HTERT RPE-1 (cell line): ENCODE data around the gene NCKAP5.

Experiments
- in situ Hi-C: fragments of 300-500 bp; cut with MboI; formaldehyde crosslinking; loops from 4 replicates; pipeline ENCODE4 v1.14.3; 2020; ENCODE audit warnings: low sequenced_read_pairs

Gene NCKAP5

DNA sequence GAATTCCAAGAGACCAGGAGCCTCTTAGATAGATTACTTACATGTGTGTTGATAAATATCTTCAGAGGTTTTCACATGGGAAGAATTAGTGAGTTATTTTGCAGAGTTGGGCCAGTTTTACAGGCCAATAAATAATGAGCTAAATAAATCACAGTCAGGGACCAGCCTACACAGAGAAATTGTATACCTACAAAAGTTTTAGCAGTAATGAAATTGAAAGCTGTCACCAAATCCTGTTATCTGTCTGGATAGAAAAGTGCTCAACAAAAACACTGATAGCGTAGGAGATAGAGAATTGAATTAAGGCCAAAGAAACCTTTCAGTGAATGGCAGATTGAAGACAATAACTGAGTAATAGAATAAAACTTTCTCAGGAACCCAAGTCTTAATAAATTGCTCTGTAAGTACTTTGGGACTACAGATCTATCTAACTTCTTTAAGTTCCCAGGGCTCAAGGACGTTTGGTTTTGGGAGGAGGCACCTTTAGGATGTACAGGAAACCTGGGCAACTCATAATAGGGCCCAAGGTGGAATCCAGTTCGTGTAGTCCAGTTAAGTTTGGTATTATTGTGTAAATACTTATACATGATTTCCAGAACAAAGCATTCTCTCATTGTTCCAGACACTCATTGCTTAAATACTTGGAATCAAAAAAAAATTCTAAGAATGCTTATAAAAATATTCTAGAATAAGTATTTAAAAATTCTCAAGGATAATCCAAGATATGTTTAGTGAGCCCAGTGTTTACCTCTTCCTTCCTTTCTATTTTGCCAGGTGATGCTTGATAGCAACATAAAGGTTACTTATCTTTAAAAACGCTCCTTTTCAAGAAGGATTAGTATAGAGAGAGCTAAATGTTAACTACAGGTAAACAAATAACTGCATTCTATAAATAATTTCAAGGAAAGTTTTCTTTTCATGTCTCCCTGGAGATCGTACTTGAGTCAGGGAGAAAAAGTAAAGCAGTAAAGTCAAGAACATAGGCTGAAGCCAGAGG is 134.5 kb downstream of the NCKAP5 start:
- in situ Hi-C loops: no loop called here

DNA sequence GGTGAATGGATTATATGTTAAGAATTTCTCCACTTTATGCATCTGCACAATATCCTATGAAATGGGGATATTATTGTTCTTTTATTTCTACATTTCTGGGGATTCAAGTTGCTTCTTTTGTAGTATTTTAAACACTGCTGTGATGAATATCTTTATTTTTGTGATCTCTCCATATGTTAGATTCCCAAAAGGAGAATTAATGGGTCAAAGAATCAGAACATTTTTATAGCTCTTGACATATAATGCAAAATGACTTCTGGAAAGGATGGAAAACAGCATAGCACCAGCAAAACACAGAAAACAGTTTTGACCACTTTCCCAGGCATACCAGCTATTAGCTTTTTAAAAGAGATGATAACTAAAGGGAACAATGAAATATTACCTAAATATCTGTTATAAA is 135.5 kb downstream of the NCKAP5 start:
- in situ Hi-C loops: no loop called here

DNA sequence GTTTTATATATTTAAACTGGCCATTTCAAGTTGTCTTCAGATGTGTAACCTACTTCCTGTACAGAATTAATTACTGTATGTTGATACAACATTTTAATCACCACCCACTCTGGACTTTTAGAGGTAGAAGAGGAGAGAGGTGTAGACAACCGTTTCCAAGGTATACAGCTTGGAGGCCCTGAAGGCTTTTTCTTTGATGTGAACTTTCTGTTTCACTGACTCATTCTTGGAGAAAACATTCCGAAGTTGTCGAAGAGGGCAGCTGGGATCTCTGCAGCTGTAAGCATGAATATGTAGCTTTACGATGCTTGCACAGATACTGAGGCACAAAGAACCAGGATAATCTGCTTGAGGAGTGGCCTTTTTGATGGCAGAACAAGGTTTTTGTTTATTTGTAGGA is 137.0 kb downstream of the NCKAP5 start:
- in situ Hi-C loops: no loop called here

DNA sequence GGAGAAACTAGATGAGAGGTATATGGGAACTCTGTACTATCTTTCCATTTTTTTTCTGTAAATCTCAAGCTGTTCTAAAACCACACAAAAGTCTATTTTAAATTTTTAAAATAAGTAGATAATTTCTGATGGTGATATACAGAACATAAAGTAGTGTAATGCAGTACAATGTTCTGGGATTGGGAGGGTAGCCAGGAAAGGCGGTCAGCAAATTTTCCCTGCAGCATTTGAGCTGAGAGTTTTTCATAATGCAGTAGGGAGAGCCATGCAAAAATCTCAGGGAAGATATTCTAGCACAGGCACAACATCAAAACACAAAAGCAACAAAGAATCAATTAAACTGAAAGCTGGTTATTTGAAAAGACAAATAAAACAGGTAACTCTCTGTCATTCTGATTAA is 141.5 kb downstream of the NCKAP5 start:
- in situ Hi-C loops: no loop called here

DNA sequence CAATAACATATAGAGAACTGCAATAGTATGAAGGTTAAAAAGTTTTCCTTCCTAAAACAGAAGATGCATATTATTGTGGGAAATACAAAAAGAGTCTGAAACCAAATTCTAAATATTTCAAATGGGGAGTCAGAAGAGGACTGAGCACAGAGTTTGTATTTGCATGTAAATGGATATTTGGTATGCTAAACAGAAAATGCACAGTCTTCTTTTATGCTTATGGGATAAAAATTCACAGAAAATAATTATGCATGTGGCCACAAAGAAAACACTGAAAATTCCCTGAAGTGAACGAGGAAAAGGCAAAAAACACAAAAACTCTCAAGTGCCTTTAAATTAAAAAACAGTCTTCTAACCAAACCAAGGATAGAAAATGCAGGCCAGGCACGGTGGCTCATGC is 142.7 kb downstream of the NCKAP5 start:
- in situ Hi-C loops: no loop called here

DNA sequence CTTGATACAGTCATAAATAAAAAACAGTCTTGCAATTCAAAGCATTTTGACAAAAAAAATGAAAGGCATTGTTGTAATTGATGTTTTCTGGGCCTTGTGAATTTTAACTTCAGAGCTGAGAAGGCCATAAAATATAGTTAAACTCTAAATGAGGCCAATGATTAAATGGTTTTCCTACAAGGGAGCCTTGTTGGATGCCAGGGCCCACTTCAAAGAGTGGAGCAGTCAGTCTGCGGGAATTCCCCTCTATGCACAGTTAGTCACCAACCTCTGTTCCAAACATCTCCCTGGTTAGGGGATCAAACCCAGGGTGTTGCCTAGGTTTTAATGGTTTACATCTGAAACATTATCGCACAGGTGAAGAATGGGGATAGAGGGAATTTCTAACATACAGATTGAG is 143.4 kb downstream of the NCKAP5 start:
- in situ Hi-C loops: no loop called here

DNA sequence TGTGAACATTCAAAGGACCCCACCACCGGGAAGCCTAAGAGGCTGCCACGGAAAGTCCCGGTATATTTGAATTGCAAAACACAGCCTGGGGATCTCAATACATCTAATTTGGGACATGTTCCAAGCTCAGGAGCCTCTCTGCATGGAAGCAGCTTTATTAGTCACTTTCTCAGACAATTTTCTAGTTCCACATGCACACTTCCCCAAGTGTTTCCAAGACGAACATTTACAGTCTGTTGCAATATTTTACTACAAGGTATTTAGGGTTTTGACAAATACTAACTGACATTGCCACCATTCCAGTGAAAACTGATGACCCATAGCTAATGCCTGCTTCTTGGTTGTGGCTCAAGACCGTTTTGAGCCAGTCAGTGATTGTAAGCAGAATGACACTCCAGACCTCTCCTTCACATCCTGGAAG is 145.3 kb downstream of the NCKAP5 start:
- in situ Hi-C loops: no loop called here

DNA sequence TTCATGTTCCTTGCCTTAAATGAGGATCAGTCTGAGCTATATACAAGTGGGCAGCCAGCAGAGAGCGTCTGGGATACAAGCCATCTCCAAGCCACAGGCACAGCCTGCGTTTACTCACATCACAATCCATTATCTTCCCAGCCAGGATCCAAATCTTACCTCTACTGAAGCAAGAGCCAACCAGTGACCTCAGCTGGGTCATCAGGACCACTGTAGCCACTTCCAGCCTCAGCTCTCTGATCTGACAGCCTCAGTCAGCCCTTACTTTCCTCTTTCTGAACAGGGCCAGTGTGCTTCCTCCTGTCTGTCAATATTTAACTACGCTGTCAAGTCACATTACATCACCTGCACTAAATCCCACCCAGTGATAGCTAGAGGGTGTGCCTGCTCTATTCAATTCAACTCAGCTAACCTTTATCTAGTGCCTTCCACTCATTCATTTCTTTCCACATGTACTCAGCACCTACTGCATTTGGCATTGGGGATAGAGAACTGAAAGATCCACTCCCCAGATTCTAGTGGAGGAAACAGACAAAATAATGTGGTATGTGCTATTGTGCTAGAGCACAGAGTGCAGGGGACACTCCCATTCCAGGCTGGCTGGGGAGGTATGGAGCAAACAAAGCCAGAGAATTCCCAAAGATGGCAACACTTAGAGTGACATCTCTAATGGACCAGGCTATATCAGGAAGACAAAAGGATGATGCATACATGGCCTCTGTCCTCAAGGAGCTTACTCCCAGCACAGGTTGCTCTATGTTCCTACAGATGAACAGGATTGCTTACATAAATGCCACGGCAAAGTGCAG is 146.5 kb downstream of the NCKAP5 start:
- in situ Hi-C loops: no loop called here

DNA sequence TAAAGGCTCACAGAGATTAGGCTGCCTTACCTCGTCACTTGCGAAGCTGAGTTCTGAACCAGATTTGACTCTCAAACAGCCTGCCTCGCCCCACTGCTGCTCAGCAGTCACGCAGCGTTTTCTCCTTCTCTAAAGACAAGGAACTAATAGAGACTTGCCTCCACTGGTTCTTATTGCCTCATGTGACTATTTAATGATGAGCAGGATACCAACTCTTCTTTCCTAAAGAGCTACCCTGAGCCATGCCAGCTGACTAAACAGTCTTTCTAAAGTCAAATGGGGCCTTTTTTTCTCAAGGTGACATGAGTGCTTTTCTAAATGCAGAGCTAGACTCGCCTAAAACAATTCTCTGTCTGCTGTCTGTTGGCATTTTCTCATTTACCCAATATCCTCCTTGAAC is 147.5 kb downstream of the NCKAP5 start:
- in situ Hi-C loops: no loop called here

DNA sequence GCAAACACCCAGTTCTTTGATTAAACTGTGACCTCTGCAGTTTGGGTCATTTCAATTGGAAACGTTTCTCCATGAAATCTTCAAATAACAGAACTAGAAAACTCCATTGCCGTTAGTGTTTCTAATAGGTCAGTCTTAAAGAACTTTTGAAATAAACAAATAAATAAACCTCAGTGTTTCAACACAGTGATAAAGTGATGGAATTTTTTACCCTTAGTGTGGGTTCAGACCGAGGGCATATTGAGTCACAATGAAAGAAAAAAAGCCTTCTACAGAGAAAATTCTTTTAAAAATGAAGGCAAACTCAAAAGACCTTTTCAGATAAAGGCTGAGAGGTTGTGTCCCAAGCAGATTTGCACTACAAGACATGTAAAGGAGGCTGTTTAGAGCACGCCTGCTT is 149.6 kb downstream of the NCKAP5 start:
- in situ Hi-C loops: no loop called here

DNA sequence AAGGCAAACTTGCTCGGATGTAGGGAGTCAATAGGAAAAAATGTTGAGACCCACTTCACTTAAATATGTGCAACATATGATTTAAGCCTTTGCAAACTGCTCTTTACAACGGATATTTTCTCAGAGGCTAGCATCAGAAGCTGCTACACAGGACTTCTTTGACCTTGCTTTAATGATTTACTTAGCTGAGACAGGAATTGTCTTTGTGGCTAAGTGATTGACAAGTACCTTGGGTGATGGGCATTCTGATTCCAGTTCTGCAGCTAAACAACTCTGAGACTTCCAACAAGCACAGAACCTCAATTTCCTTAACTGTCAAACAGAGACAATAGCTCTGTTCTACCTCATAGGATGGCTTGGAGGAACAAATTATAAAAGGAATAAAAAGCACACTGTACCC is 150.2 kb downstream of the NCKAP5 start:
- in situ Hi-C loops: no loop called here

DNA sequence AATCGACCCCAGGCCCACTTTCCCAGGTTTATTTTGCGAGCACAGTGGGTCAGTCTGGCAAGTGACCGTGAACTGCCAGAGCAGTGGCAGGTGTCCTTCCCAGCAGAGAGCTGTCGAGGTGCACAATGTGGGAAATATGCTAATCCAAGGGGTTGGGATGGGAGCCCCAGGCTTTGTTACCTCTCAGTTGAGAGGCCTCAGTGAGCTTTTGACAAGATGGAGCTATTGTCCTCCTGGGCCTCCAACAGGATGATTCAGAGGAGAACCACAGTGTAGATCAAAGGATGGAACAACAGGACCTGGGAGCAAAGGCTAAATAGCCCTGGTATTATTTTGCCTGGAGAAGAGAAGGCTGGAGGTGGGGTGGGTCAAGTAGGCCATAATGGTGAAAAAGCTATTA is 150.8 kb downstream of the NCKAP5 start:
- in situ Hi-C loops: no loop called here

DNA sequence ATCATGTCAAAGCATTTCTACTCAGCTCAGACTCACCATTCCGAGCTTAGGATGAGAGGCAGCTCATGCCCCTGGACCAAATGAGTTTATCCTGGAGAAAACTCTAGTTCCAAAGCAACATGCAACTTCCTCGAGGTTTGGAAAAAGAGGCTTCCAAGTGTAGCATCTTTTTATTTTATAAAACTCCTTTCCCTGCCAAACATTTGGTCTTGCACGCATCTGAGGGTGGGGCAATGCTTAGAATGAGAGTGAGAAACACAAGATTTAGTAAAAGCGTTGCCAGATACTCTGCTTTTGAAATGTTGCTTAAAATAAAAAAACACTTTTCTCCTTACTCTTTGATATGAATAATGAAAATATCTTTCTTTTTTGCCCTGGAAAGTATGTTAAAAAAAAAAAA is 151.5 kb downstream of the NCKAP5 start:
- in situ Hi-C loops: no loop called here

DNA sequence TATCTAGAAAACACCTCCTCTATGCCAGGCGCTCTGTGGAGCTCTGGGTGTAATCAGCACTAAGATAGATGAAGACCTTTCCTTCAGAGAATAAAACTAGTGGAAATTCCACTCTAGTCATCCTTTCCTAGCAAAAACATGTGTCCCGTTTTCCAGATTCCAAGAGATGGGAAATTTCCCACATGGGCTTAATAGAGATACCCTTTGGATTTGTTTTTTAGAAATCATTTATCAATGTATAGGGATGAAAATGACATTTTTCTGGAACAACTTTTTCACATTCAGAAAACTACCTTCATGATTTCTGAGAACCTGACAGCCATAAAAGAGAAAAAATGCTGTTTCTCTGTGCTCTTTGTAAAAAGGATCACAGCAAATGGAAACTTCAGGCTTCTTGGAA is 152.1 kb downstream of the NCKAP5 start:
- in situ Hi-C loops: no loop called here

DNA sequence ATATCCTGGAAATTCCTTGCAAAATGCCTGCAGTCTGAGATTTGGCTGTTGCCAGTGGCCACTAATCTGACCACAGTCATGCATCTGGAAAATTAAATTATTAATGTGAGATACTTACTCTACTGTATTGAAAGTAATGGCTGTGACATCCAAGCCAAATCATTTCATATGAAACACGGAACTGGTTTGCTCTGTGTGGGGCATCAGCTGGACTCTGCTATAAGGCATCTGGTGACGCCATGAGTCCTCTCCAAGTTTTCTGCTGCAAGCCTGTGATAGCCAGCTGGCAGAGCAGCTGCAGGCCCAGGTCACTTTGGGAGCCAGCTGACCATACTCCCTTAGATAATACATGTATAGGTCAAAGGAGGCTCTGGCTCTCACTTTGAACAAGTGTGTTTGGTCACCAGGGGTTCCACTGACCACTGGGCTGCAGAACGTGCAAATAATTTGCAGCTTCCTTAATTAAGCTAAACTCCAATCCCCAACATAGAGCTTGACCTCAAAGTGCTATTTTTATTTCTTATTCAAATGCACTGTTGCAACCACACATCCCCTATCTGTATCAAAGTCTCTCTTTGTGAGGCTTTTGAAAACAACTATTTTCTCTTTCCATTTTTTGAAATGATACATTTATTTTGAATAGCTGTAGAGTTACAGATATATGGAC is 152.9 kb downstream of the NCKAP5 start:
- in situ Hi-C loops: no loop called here

DNA sequence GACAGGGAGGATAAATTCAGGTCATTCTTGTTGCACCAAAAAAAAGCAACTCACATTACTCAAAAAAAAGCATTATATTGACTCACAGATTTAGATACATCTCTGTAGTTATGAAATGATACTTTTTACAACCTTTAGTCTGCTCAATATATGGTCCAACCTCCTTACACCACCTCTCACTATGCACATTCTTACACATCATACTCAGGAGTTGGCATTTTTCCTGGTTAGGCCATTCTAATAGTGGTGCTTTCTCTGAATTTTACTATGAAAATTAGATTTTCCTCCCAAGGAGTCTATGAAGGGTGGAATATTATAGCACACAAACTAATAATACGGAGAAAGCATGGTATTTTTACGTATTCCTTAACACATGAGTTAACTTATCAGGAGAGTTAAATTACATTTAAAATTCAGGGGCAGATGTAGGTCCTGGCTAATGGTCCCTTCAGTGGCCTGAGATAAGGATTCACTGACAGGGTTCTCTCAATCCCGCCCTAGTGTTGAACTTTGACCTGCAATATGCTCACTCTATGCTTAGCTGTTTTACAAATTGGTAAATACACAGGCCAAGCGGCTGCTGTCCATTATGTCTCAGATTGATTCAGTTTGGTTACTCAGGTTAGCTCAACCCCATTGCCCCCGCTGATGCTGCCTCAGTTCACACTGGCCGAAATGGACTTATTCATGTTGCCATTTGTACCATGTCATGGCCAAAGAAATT is 153.6 kb downstream of the NCKAP5 start:
- in situ Hi-C loops: no loop called here

DNA sequence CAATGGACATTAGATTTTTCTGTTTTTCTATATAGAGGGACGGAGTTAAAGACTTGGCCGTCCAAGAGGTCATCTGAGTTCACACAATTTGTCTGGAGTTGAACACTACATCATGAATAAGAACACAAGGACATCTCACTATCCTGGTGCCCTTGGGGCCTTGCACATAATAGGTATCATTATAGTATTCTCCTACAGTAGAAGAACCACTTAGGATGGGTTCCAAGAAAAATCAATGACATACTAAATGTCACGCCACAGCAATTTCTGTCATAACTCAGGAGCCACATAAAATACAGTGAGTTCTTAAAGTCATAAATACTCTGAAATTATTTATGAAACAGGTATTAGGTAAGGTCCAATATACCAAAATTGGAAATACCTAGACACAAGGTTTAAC is 154.4 kb downstream of the NCKAP5 start:
- in situ Hi-C loops: no loop called here

DNA sequence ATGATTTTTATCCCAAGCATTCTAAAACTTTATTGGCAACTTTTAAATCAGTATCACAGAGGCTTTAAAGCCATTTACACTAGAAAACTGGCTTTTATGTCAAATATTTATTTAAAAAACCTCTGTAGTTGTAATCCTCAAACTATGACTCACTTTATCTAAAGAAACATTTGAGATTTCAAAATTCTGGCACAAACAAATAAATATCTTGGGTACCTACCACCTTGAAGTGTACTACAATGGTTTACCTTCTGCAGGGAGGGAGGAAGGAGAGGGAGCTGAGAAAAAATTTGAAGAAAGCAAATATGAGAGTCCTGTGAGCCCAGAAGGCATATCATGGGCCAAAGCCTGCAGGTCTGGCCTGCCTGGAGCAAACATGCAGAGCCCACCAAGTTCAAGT is 155.6 kb downstream of the NCKAP5 start:
- in situ Hi-C loops: no loop called here

DNA sequence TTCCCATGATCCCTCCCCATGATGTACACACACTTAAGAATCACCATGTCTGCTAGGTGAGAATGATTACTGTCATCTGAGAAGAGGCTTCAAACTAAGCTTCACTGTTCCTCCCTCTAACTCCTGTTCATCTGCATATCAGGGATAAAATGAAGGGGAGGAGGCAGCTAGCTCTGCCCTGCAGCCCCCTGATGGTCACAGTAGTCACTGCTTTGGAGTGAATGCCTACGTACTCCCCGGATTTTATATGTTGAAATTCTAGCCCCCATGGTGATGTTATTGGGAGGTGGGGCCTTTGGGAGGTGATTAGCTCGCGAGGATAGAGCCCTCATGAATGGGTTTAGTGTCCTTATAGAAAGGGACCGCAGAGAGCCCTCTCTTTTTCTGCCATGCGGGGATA is 156.4 kb downstream of the NCKAP5 start:
- in situ Hi-C loops: no loop called here

DNA sequence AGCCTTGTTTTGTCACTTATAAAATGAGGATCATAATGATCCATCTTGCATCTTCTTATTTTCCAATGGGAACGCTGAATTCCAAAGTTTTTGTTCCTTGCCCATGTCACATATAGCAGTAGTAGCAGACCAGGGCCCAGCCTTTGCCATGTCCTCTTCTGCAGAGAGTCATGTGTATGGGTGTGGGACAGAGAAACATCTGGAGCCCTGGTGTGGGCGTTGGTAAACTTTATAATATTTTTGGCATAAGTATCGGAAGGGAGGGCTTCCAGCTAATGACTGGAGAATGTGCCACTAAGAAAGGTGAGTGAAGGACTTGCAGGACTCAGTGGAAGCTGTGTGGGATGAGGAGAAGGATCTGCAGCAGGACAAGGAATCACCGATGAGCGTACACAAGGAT is 157.2 kb downstream of the NCKAP5 start:
- in situ Hi-C loops: no loop called here
